BE2C (cell line): ENCODE results near the gene SEZ6.

Experiments used
- DNase-seq: peaks from one replicate; pipeline ENCODE4 v3.0.0-alpha.2; 2020
- H3K27me3 ChIP-seq: fragments of 250-450 bp; sonication (Bioruptor Pico); 2 replicates; pipeline ENCODE4 v1.5.1; 2020; ENCODE audit warnings: mild to moderate bottlenecking
- H3K36me3 ChIP-seq: fragments of 250-450 bp; sonication (Bioruptor Pico); 2 replicates; pipeline ENCODE4 v1.5.1; 2020; ENCODE audit warnings: mild to moderate bottlenecking
- H3K4me1 ChIP-seq: fragments of 250-450 bp; sonication (Bioruptor Pico); 2 replicates; pipeline ENCODE4 v1.5.1; 2020
- H3K4me3 ChIP-seq: 2 replicates; pipeline ENCODE4 v1.5.1; 2011; ENCODE audit warnings: low read depth, low read length
- H3K9me3 ChIP-seq: fragments of 250-450 bp; sonication (Bioruptor Pico); 2 replicates; pipeline ENCODE4 v1.5.1; 2020
- CTCF ChIP-seq: IDR thresholded peaks from 2 replicates; pipeline ENCODE4 v1.5.1; 2012; ENCODE audit warnings: mild to moderate bottlenecking, low read depth, low read length

Gene SEZ6

GRCh38 chr17:28968914-28969295, 36.9 kb downstream of the SEZ6 start:
- no peak for TF ChIP-seq CTCF
- Histone ChIP-seq H3K4me1 (peaks cover 8% of the 10 kb centered on the region), H3K9me3 (no peaks in the 10 kb centered on the region), H3K27me3 (no peaks in the 10 kb centered on the region), H3K36me3 (no peaks in the 10 kb centered on the region), H3K4me3 (no peak overlapping the region)
- no peak for DNase-seq

GRCh38 chr17:28968231-28968913, 37.5 kb downstream of the SEZ6 start:
- Histone ChIP-seq H3K9me3 (no peaks in the 10 kb centered on the region), H3K27me3 (no peaks in the 10 kb centered on the region), H3K36me3 (no peaks in the 10 kb centered on the region), H3K4me1 (peaks cover 4% of the 10 kb centered on the region), H3K4me3 (no peak overlapping the region)
- DNase-seq: no peak
- no peak for TF ChIP-seq CTCF

GRCh38 chr17:28967221-28968135, 38.4 kb downstream of the SEZ6 start:
- no peaks in the 10 kb centered on the region for H3K36me3 ChIP-seq
- H3K27me3 ChIP-seq: no peaks in the 10 kb centered on the region
- no peak overlapping the region for H3K4me3 ChIP-seq
- no peaks in the 10 kb centered on the region; the same call in 1 of the 2 replicates for H3K4me1 ChIP-seq
- no peak for TF ChIP-seq CTCF
- DNase-seq: no peak
- no peaks in the 10 kb centered on the region for H3K9me3 ChIP-seq

- Histone ChIP-seq H3K9me3 (no peaks in the 10 kb centered on the region), H3K4me3 (no peak overlapping the region), H3K4me1 (no peaks in the 10 kb centered on the region), H3K27me3 (no peaks in the 10 kb centered on the region), H3K36me3 (no peaks in the 10 kb centered on the region)
- DNase-seq: no peak
- TF ChIP-seq CTCF: no peak
Observed at GRCh38 chr17:28963841-28964240, 42.0 kb downstream of the SEZ6 start.

- Histone ChIP-seq H3K27me3 (no peaks in the 10 kb centered on the region), H3K36me3 (no peaks in the 10 kb centered on the region), H3K4me3 (no peak overlapping the region), H3K9me3 (no peaks in the 10 kb centered on the region), H3K4me1 (no peaks in the 10 kb centered on the region)
- no peak for TF ChIP-seq CTCF
- DNase-seq: no peak
Observed at GRCh38 chr17:28963055-28963611, 42.7 kb downstream of the SEZ6 start.
